Bronchial epithelial cell (primary cell): Measurements from ENCODE around the gene GJB5. TPM values are rescaled to one million over a fixed set of nuclear protein-coding genes. Genes with fewer than 3 reads are reported as not detected.

Source experiments
- total RNA-seq: library from RNA; depleted of rRNA; stranded (reverse); fragments of >200 nt; gene quantifications from 2 replicates; pipeline ENCODE4 v1.2.1, GENCODE V29; 2014

GJB5 gene
- total RNA-seq, 1 donor from 2014 or later = 95.8 TPM

Other genes with a start within 250 kb of the GJB5 start
- 8.2 and 17.3 TPM in 2 replicates for gene GJB4, start 4.7 kb downstream of the GJB5 start, total RNA-seq
- gene GJB3, start 26.2 kb downstream of the GJB5 start, total RNA-seq = 136 and 159 TPM in 2 replicates
- gene GJA4, start 38.0 kb downstream of the GJB5 start, total RNA-seq = not detected in 2 replicates
- 34.8 and 36.1 TPM in 2 replicates for gene SMIM12, start 104.7 kb downstream of the GJB5 start, total RNA-seq
- not detected in 2 replicates for gene DLGAP3, start 174.6 kb downstream of the GJB5 start, total RNA-seq
- 7.8 and 8.4 TPM in 2 replicates for gene TMEM35B, start 230.3 kb downstream of the GJB5 start, total RNA-seq